HepG2 (cell line): Measurements from ENCODE around the gene BLOC1S4. TPM values are rescaled to one million over a fixed set of nuclear protein-coding genes. Genes with fewer than 3 reads are reported as not detected.
A peak's percentile ranks its signal among the peaks of the same experiment; 100 is the strongest.

ENCODE experiments used
- KLF15 ChIP-seq: sonication (generic); formaldehyde crosslinking; IDR thresholded peaks from 2 replicates; pipeline ENCODE4 v1.8.1; 2023; ENCODE audit warnings: borderline replicate concordance, mild to moderate bottlenecking, inconsistent platforms, missing genetic modification reagents, mixed read lengths
- MTF1 ChIP-seq: sonication (generic); formaldehyde crosslinking; IDR thresholded peaks from 2 replicates; pipeline ENCODE4 v1.5.0; 2020; ENCODE audit warnings: missing genetic modification reagents
- NFYC ChIP-seq: IDR thresholded peaks from 2 replicates; pipeline ENCODE4 v1.6.1; 2016; ENCODE audit warnings: missing genetic modification reagents, missing compliant biosample characterization
- POLR2AphosphoS2 ChIP-seq: IDR thresholded peaks from 2 replicates; pipeline ENCODE4 v1.6.1; 2011; ENCODE audit warnings: low read depth, low read length, improper control_type of control experiment
- REXO4 ChIP-seq: sonication (generic); formaldehyde crosslinking; IDR thresholded peaks from 2 replicates; pipeline ENCODE4 v1.8.0; 2022; ENCODE audit warnings: missing genetic modification reagents, mild to moderate bottlenecking, borderline replicate concordance
- SP1 ChIP-seq, 2 experiments: fragments of 450-650 bp in 1 of 2; sonication (generic) in 1 of 2; formaldehyde crosslinking in 1 of 2; IDR thresholded peaks; 2 replicates each; pipeline versions ENCODE4 v1.4.0 to v1.6.1; 2016 to 2020; ENCODE audit warnings: missing genetic modification reagents in 1 of 2
- TBX2 ChIP-seq: sonication (generic); formaldehyde crosslinking; IDR thresholded peaks from 2 replicates; pipeline ENCODE4 v1.5.0; 2020; ENCODE audit warnings: missing genetic modification reagents, mild to moderate bottlenecking, borderline replicate concordance
- YEATS4 ChIP-seq: sonication (generic); formaldehyde crosslinking; IDR thresholded peaks from 2 replicates; pipeline ENCODE4 v1.4.0; 2020; ENCODE audit warnings: missing genetic modification reagents, borderline replicate concordance
- ZBTB3 ChIP-seq: sonication (generic); formaldehyde crosslinking; IDR thresholded peaks from 2 replicates; pipeline ENCODE4 v1.4.0; 2020; ENCODE audit warnings: low read depth, mild to moderate bottlenecking, moderate library complexity, missing genetic modification reagents, borderline replicate concordance
- ZNF367 ChIP-seq: sonication (generic); formaldehyde crosslinking; IDR thresholded peaks from 2 replicates; pipeline ENCODE4 v1.4.0; 2020; ENCODE audit warnings: missing genetic modification reagents, borderline replicate concordance
- ZNF543 ChIP-seq: sonication (generic); formaldehyde crosslinking; IDR thresholded peaks from 2 replicates; pipeline ENCODE4 v1.4.0; 2020; ENCODE audit warnings: mild to moderate bottlenecking, missing genetic modification reagents
- ZNF569 ChIP-seq: sonication (generic); formaldehyde crosslinking; IDR thresholded peaks from 2 replicates; pipeline ENCODE4 v1.5.0; 2020; ENCODE audit warnings: mild to moderate bottlenecking, missing genetic modification reagents, moderate library complexity, borderline replicate concordance
- ZNF747 ChIP-seq: sonication (generic); formaldehyde crosslinking; IDR thresholded peaks from 2 replicates; pipeline ENCODE4 v1.8.1; 2023; ENCODE audit warnings: missing genetic modification reagents, mild to moderate bottlenecking, borderline replicate concordance
- polyA plus RNA-seq, 8 experiments: library from polyadenylated mRNA; depleted of rRNA in 3 of 8; stranded (reverse) in 7 of 8; unstranded in 1 of 8; fragments of >200 nt; fragmentation: Illumina TruSeq in 4 of 8; extraction: Trizol in 4 of 8; gene quantifications; 2 replicates each; pipeline versions ENCODE4 v1.2.1 to v1.2.3, GENCODE V29; 2011 to 2016; ENCODE audit warnings: low read depth in 4 of 8, missing spikeins in 1 of 8, mixed read lengths in 1 of 8; ENCODE audit not compliant: insufficient read depth in 1 of 8
- total RNA-seq, 5 experiments: library from RNA; depleted of rRNA; stranded (reverse); fragments of >200 nt; fragmentation: Illumina TruSeq; extraction: Trizol; gene quantifications; 2 replicates each; pipeline ENCODE4 v1.2.3, GENCODE V29; 2016; ENCODE audit warnings: low read depth in 1 of 5
- TF ChIP-seq, protein P1 (sequence below): sonication (generic); formaldehyde crosslinking; IDR thresholded peaks from 2 replicates; pipeline ENCODE4 v1.8.1; 2023; ENCODE audit warnings: mild to moderate bottlenecking, missing genetic modification reagents, borderline replicate concordance
- TF ChIP-seq, protein P2 (sequence below): sonication (generic); formaldehyde crosslinking; IDR thresholded peaks from 2 replicates; pipeline ENCODE4 v1.8.1; 2023; ENCODE audit warnings: mild to moderate bottlenecking, moderate library complexity, missing genetic modification reagents
- TF ChIP-seq, protein P3 (sequence below): IDR thresholded peaks from 2 replicates; pipeline ENCODE4 v1.6.1; 2018; ENCODE audit warnings: missing genetic modification reagents, mild to moderate bottlenecking, missing compliant biosample characterization
- TF ChIP-seq, protein P4 (sequence below): IDR thresholded peaks from 2 replicates; pipeline ENCODE4 v1.6.1; 2018; ENCODE audit warnings: missing genetic modification reagents
- TF ChIP-seq, protein P5 (sequence below): sonication (generic); formaldehyde crosslinking; IDR thresholded peaks from 2 replicates; pipeline ENCODE4 v1.5.1; 2020; ENCODE audit warnings: missing genetic modification reagents, mild to moderate bottlenecking, borderline replicate concordance
- TF ChIP-seq, protein P6 (sequence below), 2 experiments: sonication (generic) in 1 of 2; formaldehyde crosslinking in 1 of 2; IDR thresholded peaks; 2 replicates each; pipeline versions ENCODE4 v1.4.0 to v1.6.1; 2016 to 2020; ENCODE audit warnings: borderline replicate concordance in 1 of 2, low read depth in 1 of 2, mild to moderate bottlenecking in 1 of 2, missing genetic modification reagents in 1 of 2

BLOC1S4 gene
- total and polyA plus RNA-seq, 2 of the 13 experiments (the other 11 are each of a cell fraction or from before 2014, with no cell fraction given), result 15.5 to 20.9 TPM

DNA sequence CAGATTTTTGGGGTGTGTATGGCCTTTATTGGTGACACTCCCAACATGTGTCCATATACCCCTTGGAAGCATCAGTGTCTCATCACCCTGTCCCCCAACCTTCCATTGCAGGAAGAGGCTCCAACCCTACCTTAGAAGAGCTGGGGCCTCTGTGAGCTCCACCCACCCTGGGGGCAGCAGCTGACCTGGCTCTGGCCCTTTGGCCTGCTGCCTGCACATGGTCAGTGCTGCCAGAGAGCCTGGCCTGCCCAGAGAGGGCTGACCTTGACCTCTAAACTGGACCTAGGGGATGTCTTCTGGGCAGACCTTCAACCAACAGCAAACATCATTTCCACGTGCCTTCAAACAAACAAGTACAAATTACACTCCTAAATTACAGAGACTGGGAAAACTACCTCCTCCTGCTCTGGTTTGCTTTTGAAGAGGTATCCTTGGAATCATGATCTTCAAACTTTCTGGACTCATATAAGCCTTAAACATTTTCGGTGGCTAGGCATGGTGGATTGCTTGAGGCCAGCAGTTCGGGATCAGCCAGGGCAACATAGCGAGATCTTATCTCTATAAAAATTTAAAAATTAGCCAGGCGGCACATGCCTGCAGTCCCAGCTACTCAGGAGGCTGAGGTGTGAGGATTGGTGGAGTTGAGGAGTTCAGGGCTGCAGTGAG is 39.2 kb downstream of the BLOC1S4 start (continued):
- TF ChIP-seq ZNF543, result peak; percentile 79; the same call in 1 of the 2 replicates
- TF ChIP-seq, protein P1, sequence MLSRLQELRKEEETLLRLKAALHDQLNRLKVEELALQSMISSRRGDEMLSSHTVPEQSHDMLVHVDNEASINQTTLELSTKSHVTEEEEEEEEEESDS (CRISPR knock-in tag), result 0 out of 2 replicates have a peak, but pooled peaks have one; percentile 19
- no peak for TF ChIP-seq ZNF747 (CRISPR knock-in tag)
- TF ChIP-seq ZBTB3, result no peak
- TF ChIP-seq YEATS4 (CRISPR knock-in tag), result peak; percentile 88
- no peak for TF ChIP-seq KLF15 (CRISPR knock-in tag)
- peak; percentile 91 for TF ChIP-seq TBX2 (CRISPR knock-in tag)
- no peak for TF ChIP-seq ZNF569 (CRISPR knock-in tag)
- TF ChIP-seq ZNF367, result no peak
- TF ChIP-seq, protein P2, sequence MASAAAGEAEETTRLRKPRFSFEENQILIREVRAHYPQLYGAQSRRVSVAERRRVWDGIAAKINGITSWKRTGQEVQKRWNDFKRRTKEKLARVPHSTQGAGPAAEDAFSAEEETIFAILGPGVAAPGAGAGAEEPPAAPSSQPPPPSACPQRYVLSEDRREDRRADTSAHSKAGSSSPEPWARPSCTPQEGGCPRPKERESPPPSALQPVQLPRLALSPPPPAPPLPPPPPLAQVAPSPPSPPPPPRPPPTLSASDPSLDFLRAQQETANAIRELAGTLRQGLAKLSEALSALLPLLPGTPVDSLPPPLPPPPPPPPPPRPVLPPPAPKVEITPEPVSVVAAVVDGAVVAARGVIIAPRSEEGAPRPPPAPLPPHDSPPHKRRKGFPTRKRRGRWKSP (CRISPR knock-in tag), result peak; percentile 42; the same call in 1 of the 2 replicates
- TF ChIP-seq, protein P3, sequence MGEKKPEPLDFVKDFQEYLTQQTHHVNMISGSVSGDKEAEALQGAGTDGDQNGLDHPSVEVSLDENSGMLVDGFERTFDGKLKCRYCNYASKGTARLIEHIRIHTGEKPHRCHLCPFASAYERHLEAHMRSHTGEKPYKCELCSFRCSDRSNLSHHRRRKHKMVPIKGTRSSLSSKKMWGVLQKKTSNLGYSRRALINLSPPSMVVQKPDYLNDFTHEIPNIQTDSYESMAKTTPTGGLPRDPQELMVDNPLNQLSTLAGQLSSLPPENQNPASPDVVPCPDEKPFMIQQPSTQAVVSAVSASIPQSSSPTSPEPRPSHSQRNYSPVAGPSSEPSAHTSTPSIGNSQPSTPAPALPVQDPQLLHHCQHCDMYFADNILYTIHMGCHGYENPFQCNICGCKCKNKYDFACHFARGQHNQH (CRISPR knock-in tag), result peak; percentile 97
- TF ChIP-seq, protein P4, sequence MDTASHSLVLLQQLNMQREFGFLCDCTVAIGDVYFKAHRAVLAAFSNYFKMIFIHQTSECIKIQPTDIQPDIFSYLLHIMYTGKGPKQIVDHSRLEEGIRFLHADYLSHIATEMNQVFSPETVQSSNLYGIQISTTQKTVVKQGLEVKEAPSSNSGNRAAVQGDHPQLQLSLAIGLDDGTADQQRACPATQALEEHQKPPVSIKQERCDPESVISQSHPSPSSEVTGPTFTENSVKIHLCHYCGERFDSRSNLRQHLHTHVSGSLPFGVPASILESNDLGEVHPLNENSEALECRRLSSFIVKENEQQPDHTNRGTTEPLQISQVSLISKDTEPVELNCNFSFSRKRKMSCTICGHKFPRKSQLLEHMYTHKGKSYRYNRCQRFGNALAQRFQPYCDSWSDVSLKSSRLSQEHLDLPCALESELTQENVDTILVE (CRISPR knock-in tag), result peak; percentile 82
- TF ChIP-seq, protein P5, sequence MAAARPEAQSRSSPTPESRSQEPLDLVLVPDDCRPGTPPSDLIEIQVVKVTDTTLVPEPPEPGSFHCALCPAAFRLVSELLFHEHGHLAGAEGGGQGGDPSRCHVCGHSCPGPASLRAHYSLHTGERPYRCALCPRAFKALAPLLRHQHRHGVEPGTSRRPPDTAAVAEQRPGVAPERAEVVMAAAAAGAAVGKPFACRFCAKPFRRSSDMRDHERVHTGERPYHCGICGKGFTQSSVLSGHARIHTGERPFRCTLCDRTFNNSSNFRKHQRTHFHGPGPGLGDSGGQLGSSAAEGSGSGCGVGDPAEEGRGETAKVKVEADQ (CRISPR knock-in tag), result peak; percentile 53; the same call in 1 of the 2 replicates
- no peak for TF ChIP-seq POLR2AphosphoS2
- no peak for TF ChIP-seq SP1 (IDR thresholded peaks at IDR 0.05)
- TF ChIP-seq SP1 (CRISPR knock-in tag; IDR thresholded peaks at IDR 0.05), result peak; percentile 33; the same call in 1 of the 2 replicates
- 0 out of 2 replicates have a peak, but pooled peaks have one; percentile 36 for TF ChIP-seq MTF1 (CRISPR knock-in tag)
- TF ChIP-seq, protein P6, sequence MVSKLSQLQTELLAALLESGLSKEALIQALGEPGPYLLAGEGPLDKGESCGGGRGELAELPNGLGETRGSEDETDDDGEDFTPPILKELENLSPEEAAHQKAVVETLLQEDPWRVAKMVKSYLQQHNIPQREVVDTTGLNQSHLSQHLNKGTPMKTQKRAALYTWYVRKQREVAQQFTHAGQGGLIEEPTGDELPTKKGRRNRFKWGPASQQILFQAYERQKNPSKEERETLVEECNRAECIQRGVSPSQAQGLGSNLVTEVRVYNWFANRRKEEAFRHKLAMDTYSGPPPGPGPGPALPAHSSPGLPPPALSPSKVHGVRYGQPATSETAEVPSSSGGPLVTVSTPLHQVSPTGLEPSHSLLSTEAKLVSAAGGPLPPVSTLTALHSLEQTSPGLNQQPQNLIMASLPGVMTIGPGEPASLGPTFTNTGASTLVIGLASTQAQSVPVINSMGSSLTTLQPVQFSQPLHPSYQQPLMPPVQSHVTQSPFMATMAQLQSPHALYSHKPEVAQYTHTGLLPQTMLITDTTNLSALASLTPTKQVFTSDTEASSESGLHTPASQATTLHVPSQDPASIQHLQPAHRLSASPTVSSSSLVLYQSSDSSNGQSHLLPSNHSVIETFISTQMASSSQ (IDR thresholded peaks at IDR 0.05; ENCODE audit: low read depth), result peak; percentile 65; the same call in 1 of the 2 replicates
- TF ChIP-seq, protein P6 (CRISPR knock-in tag; IDR thresholded peaks at IDR 0.05; ENCODE audit: borderline replicate concordance), result peak; percentile 92
- peak; percentile 54 for TF ChIP-seq NFYC (CRISPR knock-in tag)
- no peak for TF ChIP-seq REXO4 (CRISPR knock-in tag)
